Fibroblast of pulmonary artery (primary cell): Measurements from ENCODE around the gene LEFTY1.

ENCODE experiments used
- DNase-seq: peaks from one replicate; pipeline ENCODE4 v3.0.0-alpha.2; 2010; ENCODE audit warnings: low read depth
- H3K4me3 ChIP-seq: replicated peaks from 2 replicates; pipeline ENCODE4 v1.5.1; 2011; ENCODE audit warnings: low read depth, mild to moderate bottlenecking, control low read depth, low read length, moderate library complexity
- TF ChIP-seq, protein P1 (sequence below): IDR thresholded peaks from 2 replicates; pipeline ENCODE4 v1.5.1; 2011; ENCODE audit warnings: mild to moderate bottlenecking, control low read depth, low read length, inconsistent platforms; ENCODE audit errors: missing control alignments

The LEFTY1 gene

DNA sequence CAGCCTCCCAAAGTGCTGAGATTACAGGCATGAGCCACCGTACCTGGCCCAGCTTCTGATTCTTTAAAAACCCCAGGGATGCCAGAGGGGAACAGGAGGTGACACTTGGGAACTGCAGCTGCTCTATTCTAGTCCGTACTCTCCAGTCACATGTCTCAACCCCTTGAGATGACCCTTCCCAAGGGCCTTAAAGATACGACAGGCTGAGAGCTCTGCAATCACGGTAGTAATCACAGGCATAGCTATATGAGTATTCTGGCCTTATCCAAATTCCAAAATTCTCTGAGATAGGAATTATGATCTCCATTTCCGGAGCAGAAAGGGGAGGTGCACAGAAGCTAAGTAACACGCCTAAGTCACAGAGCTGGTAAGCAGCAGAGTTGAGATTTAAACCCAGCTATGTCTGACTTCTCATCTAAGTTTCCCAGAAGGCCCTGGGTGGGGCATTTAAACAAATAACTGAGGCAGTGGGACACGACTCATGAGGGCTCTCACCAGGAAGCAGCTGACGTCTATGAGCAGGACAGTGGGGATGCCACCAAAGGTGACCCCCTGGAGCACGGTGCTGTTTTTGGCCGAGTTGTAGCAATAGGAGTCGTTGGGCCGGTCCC lies 11.9 kb downstream of the LEFTY1 start:
- H3K4me3 ChIP-seq: no peak overlapping the region
- TF ChIP-seq, protein P1, sequence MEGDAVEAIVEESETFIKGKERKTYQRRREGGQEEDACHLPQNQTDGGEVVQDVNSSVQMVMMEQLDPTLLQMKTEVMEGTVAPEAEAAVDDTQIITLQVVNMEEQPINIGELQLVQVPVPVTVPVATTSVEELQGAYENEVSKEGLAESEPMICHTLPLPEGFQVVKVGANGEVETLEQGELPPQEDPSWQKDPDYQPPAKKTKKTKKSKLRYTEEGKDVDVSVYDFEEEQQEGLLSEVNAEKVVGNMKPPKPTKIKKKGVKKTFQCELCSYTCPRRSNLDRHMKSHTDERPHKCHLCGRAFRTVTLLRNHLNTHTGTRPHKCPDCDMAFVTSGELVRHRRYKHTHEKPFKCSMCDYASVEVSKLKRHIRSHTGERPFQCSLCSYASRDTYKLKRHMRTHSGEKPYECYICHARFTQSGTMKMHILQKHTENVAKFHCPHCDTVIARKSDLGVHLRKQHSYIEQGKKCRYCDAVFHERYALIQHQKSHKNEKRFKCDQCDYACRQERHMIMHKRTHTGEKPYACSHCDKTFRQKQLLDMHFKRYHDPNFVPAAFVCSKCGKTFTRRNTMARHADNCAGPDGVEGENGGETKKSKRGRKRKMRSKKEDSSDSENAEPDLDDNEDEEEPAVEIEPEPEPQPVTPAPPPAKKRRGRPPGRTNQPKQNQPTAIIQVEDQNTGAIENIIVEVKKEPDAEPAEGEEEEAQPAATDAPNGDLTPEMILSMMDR: no peak
- DNase-seq: no peak

DNA sequence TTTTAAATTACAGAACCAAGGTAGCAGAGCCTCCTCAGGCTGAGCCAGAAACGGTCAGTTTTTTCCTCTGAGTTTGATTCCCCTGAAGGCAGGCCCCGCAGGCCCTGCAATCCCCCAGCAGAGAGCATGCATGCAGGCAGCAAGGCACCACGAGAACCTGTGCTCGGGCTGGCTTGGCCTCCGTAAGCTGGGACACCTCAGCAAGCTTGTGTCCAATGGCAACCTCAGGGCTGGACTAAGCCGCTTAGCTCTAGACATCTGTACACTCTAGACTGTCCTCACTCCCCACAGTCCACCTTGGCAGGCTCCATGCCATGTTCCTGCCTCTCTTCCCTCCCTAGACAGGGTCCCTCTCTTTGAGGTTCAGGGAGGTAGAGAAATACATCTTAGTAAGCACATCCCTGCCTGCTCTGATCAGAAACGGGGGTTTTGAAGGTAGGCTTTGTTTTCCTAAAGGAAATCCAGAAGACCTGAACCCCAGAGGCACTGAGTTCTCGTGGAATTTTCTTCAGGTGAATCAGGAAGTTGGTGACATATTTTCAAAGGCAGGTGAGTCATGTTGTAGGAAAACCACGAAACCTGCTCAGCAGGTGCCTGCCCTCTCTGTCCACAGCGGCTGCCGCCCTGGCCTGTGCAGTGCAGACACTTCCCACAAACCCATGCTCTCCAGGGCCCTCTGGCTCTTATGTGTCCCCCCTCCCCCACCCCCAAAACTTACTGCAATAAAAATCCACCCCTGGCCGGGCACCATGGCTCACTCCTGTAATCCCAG lies 13.7 kb downstream of the LEFTY1 start:
- TF ChIP-seq, protein P1: no peak
- no peak overlapping the region for H3K4me3 ChIP-seq
- DNase-seq: no peak

DNA sequence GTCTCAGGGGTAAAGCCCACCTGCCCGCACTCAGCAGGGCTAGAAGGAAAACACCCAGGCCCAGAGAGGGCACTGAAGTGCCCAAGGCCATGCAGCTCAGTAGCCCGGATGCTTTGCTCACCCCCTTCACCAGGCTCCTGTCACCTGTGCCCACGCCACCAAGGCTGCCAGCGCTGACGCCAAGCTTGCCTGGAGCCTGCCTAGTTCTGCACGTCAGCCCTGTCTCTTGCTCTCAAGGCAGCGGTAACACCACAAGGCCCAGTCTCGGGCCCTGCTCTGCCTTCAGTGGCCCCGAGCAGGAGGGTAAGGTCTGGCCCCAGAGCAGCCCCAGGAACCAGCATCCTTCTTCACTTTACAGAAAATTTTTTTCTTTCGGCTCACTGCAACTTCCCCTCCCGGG lies 14.5 kb downstream of the LEFTY1 start:
- H3K4me3 ChIP-seq: no peak overlapping the region
- TF ChIP-seq, protein P1: no peak
- DNase-seq: no peak

DNA sequence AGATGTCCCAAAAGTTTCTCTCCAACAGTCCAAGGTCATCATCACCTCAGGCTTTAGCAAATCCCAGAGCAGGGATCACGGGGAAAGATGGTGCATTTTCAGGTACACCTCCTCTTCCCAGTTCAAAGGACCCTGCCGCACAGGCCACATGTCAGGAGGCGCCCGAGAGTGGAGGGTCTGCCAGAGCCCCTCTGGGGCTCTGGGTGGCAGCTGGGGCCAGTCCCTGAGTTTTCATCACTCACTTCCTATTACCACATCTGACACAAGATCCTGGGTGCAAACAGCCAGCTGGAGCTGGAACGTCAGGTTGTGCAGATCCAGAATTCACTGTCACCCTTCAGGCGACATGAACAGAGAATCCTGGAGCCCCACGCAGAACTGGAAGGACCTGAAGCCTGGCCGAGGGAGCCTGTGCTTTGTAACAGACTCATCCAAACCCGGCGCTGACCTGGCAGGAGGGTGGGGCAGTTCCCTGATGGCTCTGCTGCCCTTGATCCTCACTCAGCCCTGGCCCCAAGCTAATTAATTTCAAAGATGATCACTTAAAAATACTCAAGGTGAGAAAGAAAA lies 15.6 kb downstream of the LEFTY1 start:
- TF ChIP-seq, protein P1: no peak
- H3K4me3 ChIP-seq: no peak overlapping the region
- DNase-seq: no peak

DNA sequence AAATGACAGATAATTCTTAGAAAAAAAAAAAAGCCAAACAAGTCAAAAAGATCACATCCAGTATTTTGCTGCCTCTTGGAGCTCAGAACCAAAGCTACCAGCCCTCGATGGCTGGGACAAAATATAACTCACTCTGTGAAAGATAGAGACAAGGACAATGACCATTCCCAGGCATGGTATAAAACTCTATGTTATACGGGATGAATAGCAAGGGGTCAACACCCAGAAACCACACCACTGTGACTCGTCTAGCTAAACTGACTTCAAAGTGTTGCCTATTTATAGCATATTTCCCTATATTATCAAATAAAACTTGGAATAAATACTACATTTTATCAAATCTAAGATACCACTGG lies 16.9 kb downstream of the LEFTY1 start:
- TF ChIP-seq, protein P1: no peak
- no peak for DNase-seq

DNA sequence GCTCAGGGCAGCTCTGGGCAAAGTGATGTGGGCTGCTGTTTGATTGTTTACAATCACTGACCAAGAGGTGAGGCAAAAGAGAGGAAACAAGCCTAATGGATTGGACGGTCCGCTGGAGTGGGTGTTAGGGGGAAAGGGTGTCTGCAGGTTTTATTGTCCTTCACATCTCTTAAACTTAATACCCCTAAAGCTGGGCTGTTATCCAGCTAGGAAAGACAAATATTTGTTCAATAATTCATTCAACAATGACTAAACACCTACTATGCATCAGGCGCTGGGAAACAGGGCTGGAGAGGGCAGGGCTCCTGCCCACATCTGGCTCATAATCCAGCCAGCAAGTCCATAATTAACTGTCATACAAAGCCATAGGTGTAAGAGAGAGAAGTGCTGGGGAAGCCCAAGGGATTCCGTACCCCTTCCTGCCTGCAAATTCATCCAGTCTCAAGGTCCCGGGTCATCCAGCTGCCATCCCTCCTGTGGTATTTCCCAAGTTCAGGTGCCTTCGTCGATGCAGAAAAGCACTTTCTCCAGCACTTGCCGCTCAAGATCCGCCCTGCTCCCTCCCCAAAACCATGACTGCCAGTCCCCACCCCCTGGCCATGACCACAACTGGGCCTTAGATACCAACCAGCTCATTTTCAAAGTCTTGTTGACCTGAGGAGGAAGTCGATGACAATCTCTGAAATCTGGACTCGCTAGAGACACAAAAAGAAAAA lies 17.4 kb downstream of the LEFTY1 start:
- DNase-seq: no peak

More for the DNA sequence above, 16.9 kb downstream of the LEFTY1 start:
- H3K4me3 ChIP-seq: no peak overlapping the region

More for the DNA sequence above, 17.4 kb downstream of the LEFTY1 start:
- TF ChIP-seq, protein P1: no peak
- H3K4me3 ChIP-seq: no peak overlapping the region
